ENCODE data around the gene VLDLR. TPM values are rescaled to one million over a fixed set of nuclear protein-coding genes. Genes with fewer than 3 reads are reported as not detected.
"Not testable (repeated sequence)": the region's sequence is repeated elsewhere in the genome, so short reads cannot be mapped to it uniquely, and the experiment has no call there.

The VLDLR gene
- total RNA-seq, 2 experiments from 2014 or later = 7.2 to 8.6 TPM

GRCh38 chr9:2688636-2689035 is 67.0 kb downstream of the VLDLR start:
- Mint-ChIP-seq H3K36me3 (no peaks in the 10 kb centered on the region), H3K9me3 (ENCODE audit: low read depth) (no peaks in the 10 kb centered on the region), H3K27me3 (no peaks in the 10 kb centered on the region), H3K4me1 (no peaks in the 10 kb centered on the region), H3K27ac (no peak overlapping the region), H3K4me3 (no peak overlapping the region)
- ATAC-seq (no peak), DNase-seq (no peak)
- CTCF ChIA-PET = no interaction called here

- Mint-ChIP-seq H3K36me3 (no peaks in the 10 kb centered on the region), H3K4me3 (no peak overlapping the region), H3K27ac (no peak overlapping the region), H3K27me3 (no peaks in the 10 kb centered on the region), H3K4me1 (no peaks in the 10 kb centered on the region), H3K9me3 (ENCODE audit: low read depth) (no peaks in the 10 kb centered on the region)
- CTCF ChIA-PET = no interaction called here
- ATAC-seq (no peak), DNase-seq (no peak)
Observed at GRCh38 chr9:2691212-2691611, 69.6 kb downstream of the VLDLR start.

GRCh38 chr9:2691626-2692025 is 70.0 kb downstream of the VLDLR start:
- CTCF ChIA-PET = no interaction called here
- Mint-ChIP-seq H3K9me3 (ENCODE audit: low read depth) (no peaks in the 10 kb centered on the region), H3K4me3 (no peak overlapping the region), H3K4me1 (no peaks in the 10 kb centered on the region), H3K36me3 (no peaks in the 10 kb centered on the region), H3K27me3 (no peaks in the 10 kb centered on the region), H3K27ac (no peak overlapping the region)
- ATAC-seq = no peak
- DNase-seq = no peak

GRCh38 chr9:2693056-2693455 is 71.5 kb downstream of the VLDLR start:
- Mint-ChIP-seq H3K36me3 (no peaks in the 10 kb centered on the region), H3K27ac (no peak overlapping the region), H3K9me3 (ENCODE audit: low read depth) (no peaks in the 10 kb centered on the region), H3K4me3 (no peak overlapping the region), H3K27me3 (no peaks in the 10 kb centered on the region), H3K4me1 (no peaks in the 10 kb centered on the region)
- CTCF ChIA-PET = no interaction called here
- ATAC-seq = no peak
- DNase-seq = no peak

- DNase-seq (no peak), ATAC-seq (no peak)
- Mint-ChIP-seq H3K9me3 (ENCODE audit: low read depth) (no peaks in the 10 kb centered on the region), H3K4me1 (no peaks in the 10 kb centered on the region), H3K4me3 (no peak overlapping the region), H3K27ac (no peak overlapping the region), H3K36me3 (no peaks in the 10 kb centered on the region), H3K27me3 (no peaks in the 10 kb centered on the region)
- CTCF ChIA-PET = no interaction called here
Observed at GRCh38 chr9:2697492-2697891, 75.9 kb downstream of the VLDLR start.

- no peak overlapping the region for H3K27ac Mint-ChIP-seq
- no peak for DNase-seq
- H3K4me1 Mint-ChIP-seq = no peaks in the 10 kb centered on the region
- no peaks in the 10 kb centered on the region for H3K36me3 Mint-ChIP-seq
- no peaks in the 10 kb centered on the region for H3K27me3 Mint-ChIP-seq
- CTCF ChIA-PET = no interaction called here
- H3K4me3 Mint-ChIP-seq = no peak overlapping the region
- no peaks in the 10 kb centered on the region for H3K9me3 Mint-ChIP-seq (ENCODE audit: low read depth)
- no peak for ATAC-seq
Observed at GRCh38 chr9:2700398-2700797, 78.8 kb downstream of the VLDLR start.

- no peak for ATAC-seq
- H3K4me1 Mint-ChIP-seq = no peaks in the 10 kb centered on the region
Observed at GRCh38 chr9:2700909-2701550, 79.4 kb downstream of the VLDLR start.

GRCh38 chr9:2704504-2704903 is 82.9 kb downstream of the VLDLR start:
- Mint-ChIP-seq H3K27ac (no peak overlapping the region), H3K27me3 (no peaks in the 10 kb centered on the region), H3K9me3 (ENCODE audit: low read depth) (no peaks in the 10 kb centered on the region), H3K4me3 (no peak overlapping the region), H3K36me3 (no peaks in the 10 kb centered on the region), H3K4me1 (no peaks in the 10 kb centered on the region)
- DNase-seq = no peak
- CTCF ChIA-PET = no interaction called here
- ATAC-seq = no peak

More at GRCh38 chr9:2700909-2701550, 79.4 kb downstream of the VLDLR start:
- H3K36me3 Mint-ChIP-seq = no peaks in the 10 kb centered on the region
- CTCF ChIA-PET = no interaction called here
- no peaks in the 10 kb centered on the region for H3K9me3 Mint-ChIP-seq (ENCODE audit: low read depth)
- H3K27ac Mint-ChIP-seq = no peak overlapping the region
- no peak for DNase-seq
- no peaks in the 10 kb centered on the region for H3K27me3 Mint-ChIP-seq
- H3K4me3 Mint-ChIP-seq = no peak overlapping the region

GRCh38 chr9:2707256-2707655 is 85.7 kb downstream of the VLDLR start:
- DNase-seq; H3K9me3 Mint-ChIP-seq (ENCODE audit: low read depth); H3K27me3 Mint-ChIP-seq; H3K4me1 Mint-ChIP-seq; ATAC-seq; H3K27ac Mint-ChIP-seq; H3K36me3 Mint-ChIP-seq; CTCF ChIA-PET; H3K4me3 Mint-ChIP-seq: not testable (repeated sequence)

Other genes with a start within 250 kb of the VLDLR start
- not detected for gene KCNV2, start 95.7 kb downstream of the VLDLR start, total RNA-seq
- gene PUM3, start 222.3 kb downstream of the VLDLR start, total RNA-seq = 10 to 100 TPM; 63.5 to 82.6 TPM